H1 (cell line): ENCODE results near the gene RAD51B. TPM values are rescaled to one million over a fixed set of nuclear protein-coding genes. Genes with fewer than 3 reads are reported as not detected.

Experiments used
- CTCF ChIA-PET: fragments of 300-600 bp; sonication (Branson Sonifier 250); formaldehyde crosslinking; loops from one replicate; lab custom pipeline; 2021; ENCODE audit not compliant: partially characterized antibody; lab: Charles Lee
- POLR2A ChIA-PET: fragments of 300-600 bp; sonication (Branson Sonifier 250); formaldehyde crosslinking; loops from one replicate; lab custom pipeline; 2021; ENCODE audit warnings: inconsistent platforms; ENCODE audit not compliant: partially characterized antibody; lab: Charles Lee
- DNase-seq, 2 experiments: peaks; one replicate each; pipeline versions ENCODE4 v3.0.0 to v3.0.0-alpha.2; 2010 to 2022; ENCODE audit warnings: low spot score in 2 of 2, low read depth in 1 of 2, mixed read lengths in 1 of 2
- FAIRE-seq: peaks from 2 replicates; lab custom pipeline; 2011; peaks lifted over from hg19 to GRCh38; lab: Jason Lieb, UNC
- H2AFZ ChIP-seq: 2 replicates; pipeline ENCODE4 v1.8.1; 2012; ENCODE audit warnings: low read length, inconsistent platforms
- H2AK5ac ChIP-seq: 2 replicates; pipeline ENCODE4 v1.6.1; 2013; ENCODE audit warnings: low read depth, low read length
- H2BK120ac ChIP-seq: replicated peaks from 2 replicates; pipeline ENCODE3; 2013; ENCODE audit warnings: low read depth, low read length, inconsistent platforms
- H2BK12ac ChIP-seq: 2 replicates; pipeline ENCODE4 v1.6.1; 2013; ENCODE audit warnings: low read depth, low read length
- H2BK15ac ChIP-seq: 2 replicates; pipeline ENCODE4 v1.6.1; 2013; ENCODE audit warnings: low read length
- H2BK20ac ChIP-seq: 2 replicates; pipeline ENCODE4 v1.6.1; 2013; ENCODE audit warnings: low read length
- H2BK5ac ChIP-seq: 2 replicates; pipeline ENCODE4 v1.6.1; 2013; ENCODE audit warnings: low read depth, low read length
- H3K14ac ChIP-seq: 2 replicates; pipeline ENCODE4 v1.6.1; 2013; ENCODE audit warnings: inconsistent platforms; ENCODE audit not compliant: insufficient read length
- H3K18ac ChIP-seq: 2 replicates; pipeline ENCODE4 v1.6.1; 2013; ENCODE audit warnings: low read length; ENCODE audit errors: extremely low read depth
- H3K23ac ChIP-seq: 2 replicates; pipeline ENCODE4 v1.6.1; 2013; ENCODE audit warnings: inconsistent platforms; ENCODE audit not compliant: insufficient read length
- H3K23me2 ChIP-seq: 2 replicates; pipeline ENCODE4 v1.6.1; 2013; ENCODE audit warnings: low read depth, low read length
- H3K27ac ChIP-seq: 2 replicates; pipeline ENCODE4 v1.6.1; 2011; ENCODE audit warnings: low read depth, low read length, inconsistent platforms
- H3K27me3 ChIP-seq, 4 experiments: replicated peaks in 1 of 4; 1 replicate in 1 of 4; 2 replicates in 3 of 4; pipeline versions ENCODE4 v1.6.1 to v1.8.1; 2011 to 2013; ENCODE audit warnings: low read length in 3 of 4, mild to moderate bottlenecking in 3 of 4, inconsistent platforms in 2 of 4, mixed read lengths in 2 of 4, moderate library complexity in 1 of 4; ENCODE audit not compliant: control insufficient read depth in 3 of 4, insufficient read depth in 3 of 4; ENCODE audit errors: extremely low read depth in 1 of 4
- H3K36me3 ChIP-seq, 4 experiments: 2 replicates each; pipeline versions ENCODE4 v1.6.1 to v1.8.1; 2011 to 2013; ENCODE audit warnings: mild to moderate bottlenecking in 4 of 4, low read length in 3 of 4, moderate library complexity in 2 of 4, control low read depth in 1 of 4, inconsistent platforms in 1 of 4; ENCODE audit not compliant: insufficient read depth in 4 of 4, control insufficient read depth in 2 of 4
- H3K4ac ChIP-seq: replicated peaks from 2 replicates; pipeline ENCODE3; 2013; ENCODE audit warnings: low read length, low read depth, mixed read lengths, inconsistent platforms; ENCODE audit not compliant: insufficient read length
- H3K4me1 ChIP-seq, 4 experiments: replicated peaks in 1 of 4; 1 replicate in 1 of 4; 2 replicates in 3 of 4; pipeline versions ENCODE4 v1.6.1 to v1.8.1; 2011 to 2013; ENCODE audit warnings: low read length in 3 of 4, inconsistent platforms in 2 of 4, mixed read lengths in 1 of 4; ENCODE audit not compliant: insufficient read depth in 4 of 4, control insufficient read depth in 3 of 4
- H3K4me2 ChIP-seq, 2 experiments: 2 replicates each; pipeline versions ENCODE4 v1.6.1 to v1.8.1; 2011 to 2013; ENCODE audit warnings: low read depth in 2 of 2, low read length in 2 of 2, control low read depth in 1 of 2, inconsistent platforms in 1 of 2, mild to moderate bottlenecking in 1 of 2; ENCODE audit not compliant: insufficient read depth in 1 of 2
- H3K4me3 ChIP-seq, 4 experiments: fragments of 200-600, 300-600 bp in 1 of 4; sonication (generic), shearing (Covaris generic), sonication (Bioruptor Twin) in 1 of 4; 2 replicates each; pipeline versions ENCODE4 v1.5.1 to v1.8.1; 2011 to 2016; ENCODE audit warnings: low read length in 4 of 4, low read depth in 3 of 4, control low read depth in 2 of 4, inconsistent platforms in 2 of 4, mild to moderate bottlenecking in 2 of 4, mixed read lengths in 1 of 4, moderate library complexity in 1 of 4; ENCODE audit not compliant: insufficient read depth in 2 of 4; ENCODE audit errors: extremely low read depth in 1 of 4
- H3K56ac ChIP-seq: replicated peaks from 2 replicates; pipeline ENCODE3; 2013; ENCODE audit warnings: low read depth, mild to moderate bottlenecking, mixed read lengths, low read length, inconsistent platforms; ENCODE audit not compliant: insufficient read length
- H3K79me1 ChIP-seq: 2 replicates; pipeline ENCODE4 v1.6.1; 2013; ENCODE audit warnings: low read depth, low read length, control low read depth
- H3K79me2 ChIP-seq, 2 experiments: 2 replicates each; pipeline versions ENCODE4 v1.6.1 to v1.8.1; 2012 to 2013; ENCODE audit warnings: low read length in 2 of 2, mild to moderate bottlenecking in 2 of 2, inconsistent platforms in 1 of 2; ENCODE audit not compliant: insufficient read depth in 2 of 2, control insufficient read depth in 1 of 2
- H3K9ac ChIP-seq, 4 experiments: replicated peaks in 1 of 4; 1 replicate in 1 of 4; 2 replicates in 3 of 4; pipeline versions ENCODE4 v1.6.1 to v1.8.1; 2011 to 2013; ENCODE audit warnings: low read depth in 3 of 4, low read length in 3 of 4, control low read depth in 2 of 4, mild to moderate bottlenecking in 2 of 4, moderate library complexity in 2 of 4, inconsistent platforms in 1 of 4; ENCODE audit errors: extremely low read depth in 1 of 4
- H3K9me3 ChIP-seq, 2 experiments: 2 replicates each; pipeline versions ENCODE4 v1.6.1 to v1.8.1; 2012 to 2013; ENCODE audit warnings: mild to moderate bottlenecking in 2 of 2, moderate library complexity in 2 of 2, control low read depth in 1 of 2, inconsistent platforms in 1 of 2, low read depth in 1 of 2, low read length in 1 of 2, mixed read lengths in 1 of 2; ENCODE audit not compliant: insufficient read depth in 2 of 2
- H4K20me1 ChIP-seq, 2 experiments: replicated peaks in 1 of 2; 2 replicates each; pipeline versions ENCODE3 to v1.8.1; 2011 to 2013; ENCODE audit warnings: inconsistent platforms in 2 of 2, low read length in 2 of 2, mild to moderate bottlenecking in 1 of 2; ENCODE audit not compliant: insufficient read depth in 2 of 2, control insufficient read depth in 1 of 2
- H4K5ac ChIP-seq: 2 replicates; pipeline ENCODE4 v1.6.1; 2013; ENCODE audit warnings: low read length, low read depth, mixed read lengths, inconsistent platforms; ENCODE audit not compliant: insufficient read length
- H4K8ac ChIP-seq: 2 replicates; pipeline ENCODE4 v1.8.0; 2013; ENCODE audit warnings: mild to moderate bottlenecking, moderate library complexity, low read length, inconsistent platforms; ENCODE audit not compliant: insufficient read depth; ENCODE audit errors: extremely low read depth
- H4K91ac ChIP-seq: replicated peaks from 2 replicates; pipeline ENCODE3; 2013; ENCODE audit warnings: low read length, mixed read lengths, inconsistent platforms; ENCODE audit not compliant: insufficient read length
- ATF3 ChIP-seq: IDR thresholded peaks from 2 replicates; pipeline ENCODE4 v1.6.1; 2011; ENCODE audit warnings: low read depth, mild to moderate bottlenecking, low read length; ENCODE audit not compliant: insufficient read depth
- CBX5 ChIP-seq: fragments of 300-800, 300-1000 bp; sonication (generic); IDR thresholded peaks from 2 replicates; pipeline ENCODE4 v1.7.1; 2016; ENCODE audit warnings: antibody characterized with exemption, low read length, low read depth
- CHD2 ChIP-seq: IDR thresholded peaks from 2 replicates; pipeline ENCODE4 v1.6.1; 2012; ENCODE audit warnings: low read length, improper control_type of control experiment
- EGR1 ChIP-seq: IDR thresholded peaks from 2 replicates; pipeline ENCODE4 v1.6.1; 2011; ENCODE audit warnings: low read depth, low read length, borderline replicate concordance
- EZH2 ChIP-seq: fragments of 200-600 bp; sonication (generic); IDR thresholded peaks from 2 replicates; pipeline ENCODE4 v1.7.1; 2012; ENCODE audit warnings: low read depth, mild to moderate bottlenecking, moderate library complexity, low read length, inconsistent platforms; ENCODE audit not compliant: severe bottlenecking
- HDAC2 ChIP-seq, 2 experiments: fragments of 300-600 bp in 1 of 2; sonication (generic) in 1 of 2; IDR thresholded peaks; 2 replicates each; pipeline ENCODE4 v1.6.1; 2011 to 2012; ENCODE audit warnings: low read depth in 2 of 2, low read length in 2 of 2, mild to moderate bottlenecking in 2 of 2, moderate library complexity in 2 of 2, borderline replicate concordance in 1 of 2, inconsistent platforms in 1 of 2
- HDAC6 ChIP-seq: IDR thresholded peaks from one replicate; pipeline ENCODE4 v1.7.1; 2012; ENCODE audit warnings: low read depth, mild to moderate bottlenecking, inconsistent platforms, low read length, moderate library complexity
- JUN ChIP-seq: IDR thresholded peaks from 2 replicates; pipeline ENCODE4 v1.6.1; 2011; ENCODE audit warnings: low read depth, mild to moderate bottlenecking, improper control_type of control experiment, low read length
- POLR2AphosphoS5 ChIP-seq: IDR thresholded peaks from 2 replicates; pipeline ENCODE4 v1.6.1; 2011; ENCODE audit warnings: low read depth, low read length
- SP4 ChIP-seq: IDR thresholded peaks from 2 replicates; pipeline ENCODE4 v1.6.1; 2012; ENCODE audit warnings: low read length, inconsistent platforms
- TAF7 ChIP-seq: optimal IDR thresholded peaks from 2 replicates; pipeline ENCODE3; 2011; ENCODE audit warnings: low read depth, mild to moderate bottlenecking, inconsistent platforms, low read length, moderate library complexity, borderline replicate concordance
- TEAD4 ChIP-seq: IDR thresholded peaks from 2 replicates; pipeline ENCODE4 v1.6.1; 2012; ENCODE audit warnings: low read depth, low read length, inconsistent platforms, mixed read lengths
- WGBS, 2 experiments: shearing (Covaris generic) in 1 of 2; methylation state at CpG; one replicate each; pipeline versions ENCODE4 v1.1.6 to v1.1.7; 2013 to 2015; ENCODE audit warnings: low lambda C conversion rate in 2 of 2, mixed read lengths in 2 of 2, inconsistent platforms in 1 of 2, low coverage in 1 of 2, missing lambda C conversion rate in 1 of 2; ENCODE audit not compliant: insufficient replicate concordance in 2 of 2, insufficient coverage in 1 of 2, insufficient read length in 1 of 2; ENCODE audit errors: extremely low coverage in 1 of 2, missing lambda C conversion rate in 1 of 2; 5-methylcytosine and 5-hydroxymethylcytosine counted together
- polyA plus RNA-seq, 7 experiments: library from polyadenylated mRNA; depleted of rRNA in 3 of 7; stranded (reverse) in 5 of 7; unstranded in 2 of 7; fragments of >200 nt in 5 of 7; fragments of 200-250 nt in 2 of 7; gene quantifications; 1 replicate in 5 of 7; 2 replicates in 1 of 7; 4 replicates in 1 of 7; pipeline versions ENCODE4 v1.2.1 to v1.2.3, GENCODE V29; 2011 to 2013; ENCODE audit warnings: missing spikeins in 2 of 7, mixed read lengths in 2 of 7
- total RNA-seq: library from RNA; stranded (reverse); fragmentation: NEBNext Ultra II Directional; extraction: Animal tissue kit (Norgen Biotek cat#: 25700); gene quantifications from 2 replicates; pipeline ENCODE4 v1.2.1, GENCODE V29; 2021

Gene RAD51B
- total and polyA plus RNA-seq, 2 of the 8 experiments (the other 6 are each of a cell fraction or from before 2014, with no cell fraction given), result 3.9 to 14.9 TPM

- Histone ChIP-seq H2AFZ (no peak overlapping the region), H3K23me2 (no peaks in the 10 kb centered on the region), H3K23ac (no peak overlapping the region), H2BK20ac (no peak overlapping the region), H3K14ac (no peak overlapping the region), H3K4me1 (no peaks in the 10 kb centered on the region), H3K4me2 (no peak overlapping the region), H2AK5ac (no peak overlapping the region), H3K18ac (no peak overlapping the region), H3K4ac (no peak overlapping the region), H3K36me3 (no peaks in the 10 kb centered on the region), H3K27ac (no peak overlapping the region), H3K79me2 (no peaks in the 10 kb centered on the region), H3K9me3 (no peaks in the 10 kb centered on the region), H4K8ac (no peak overlapping the region), H3K4me3 (no peak overlapping the region), H2BK15ac (no peak overlapping the region), H2BK120ac (no peak overlapping the region), H2BK5ac (no peak overlapping the region), H3K9ac (no peak overlapping the region), H2BK12ac (no peak overlapping the region), H3K79me1 (no peaks in the 10 kb centered on the region), H4K20me1 (no peaks in the 10 kb centered on the region), H4K5ac (no peak overlapping the region), H3K56ac (no peak overlapping the region), H3K27me3 (no peaks in the 10 kb centered on the region), H4K91ac (no peak overlapping the region)
- CTCF ChIA-PET, result interaction anchor here (1.0 kb wide), 1 partner anchor 25 kb away, joined by 3 read pairs; no protein-coding TSS in a partner anchor
- DNase-seq (no peak), FAIRE-seq (no peak)
- POLR2A ChIA-PET, result no interaction called here
- 94% methylated on average over 5 of the region's 5 CpGs; no CpG with 5 or more reads in 1 of the 2 experiments for WGBS, 2 experiments
- TF ChIP-seq POLR2AphosphoS5 (no peak), SP4 (no peak), EZH2 (no peak), HDAC2 (IDR thresholded peaks at IDR 0.05; ENCODE audit: borderline replicate concordance in 1 of 2, low read depth in 2 of 2, low read length in 2 of 2) (no peak), ATF3 (no peak), CBX5 (no peak), CHD2 (no peak), JUN (no peak), HDAC6 (no peak), TAF7 (no peak), EGR1 (no peak), TEAD4 (no peak)
Measured at GRCh38 chr14:68159701-68160633, 340.4 kb downstream of the RAD51B start.
